ENCODE measurements around the gene EGR1.

The EGR1 gene

DNA sequence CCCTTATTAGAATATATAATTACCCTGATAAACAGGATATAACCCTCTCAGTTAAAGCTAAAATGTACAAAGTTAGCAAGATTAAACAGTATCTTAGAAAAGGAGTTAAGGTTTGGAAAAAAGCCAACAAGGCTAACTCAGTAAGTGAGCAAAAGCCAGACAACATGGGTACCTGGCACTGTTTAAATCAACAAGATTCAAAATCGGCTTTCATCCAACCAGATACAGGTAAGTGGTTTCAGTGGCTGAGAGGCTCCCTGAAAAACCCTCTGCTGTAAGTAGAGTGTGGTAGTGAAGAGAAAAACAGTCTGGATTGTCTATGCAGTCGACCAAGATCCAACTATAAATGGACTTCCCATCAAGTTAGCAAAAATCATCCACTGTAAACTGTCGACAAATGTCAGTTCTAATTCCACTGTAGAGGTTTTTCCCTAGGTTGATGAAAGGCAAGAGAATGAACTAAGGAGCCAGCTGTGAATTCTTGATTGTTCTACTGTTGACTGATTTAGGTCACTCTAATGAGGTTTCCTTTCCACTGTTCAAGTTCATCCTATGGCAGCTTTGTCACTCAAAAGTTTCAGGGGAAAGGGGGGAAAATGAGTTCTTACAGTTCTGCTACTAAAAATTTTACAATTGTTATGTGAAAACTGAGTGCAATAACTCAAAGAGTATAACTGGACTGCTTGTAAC, 50.4 kb downstream of the EGR1 start:
- DNase-seq = no peak

DNA sequence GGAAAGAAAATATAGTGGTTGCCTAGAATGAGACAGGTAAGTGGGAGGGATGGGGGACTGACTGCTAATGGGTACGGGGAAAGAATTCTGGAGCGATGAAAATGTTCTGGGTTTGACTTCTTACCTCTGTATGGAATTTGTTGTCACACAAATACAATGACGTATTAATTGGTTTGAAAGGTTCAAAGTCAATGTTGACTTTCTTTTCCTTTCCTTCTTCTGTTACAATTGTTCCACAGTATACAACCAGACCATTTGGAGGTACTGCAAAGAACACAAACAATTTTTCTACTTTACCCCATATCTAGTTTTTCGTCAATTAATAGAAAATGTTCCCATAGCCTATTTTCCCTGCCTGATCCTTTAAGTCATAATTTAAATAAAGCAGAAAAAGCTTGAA, 52.2 kb downstream of the EGR1 start:
- DNase-seq = no peak

Data from SIG-M5 (cell line).